M059J (cell line): ENCODE measurements around the gene TAS1R3. TPM values are rescaled to one million over a fixed set of nuclear protein-coding genes. Genes with fewer than 3 reads are reported as not detected.
"Not testable (repeated sequence)": the region's sequence is repeated elsewhere in the genome, so short reads cannot be mapped to it uniquely, and the experiment has no call there.

ENCODE experiments used
- DNase-seq: peaks from one replicate; pipeline ENCODE4 v3.0.0-alpha.2; 2012; ENCODE audit warnings: low read depth
- total RNA-seq: library from RNA; depleted of rRNA; stranded (reverse); fragments of >200 nt; shearing (Covaris generic); gene quantifications from 2 replicates; pipeline ENCODE4 v1.2.3, GENCODE V29; 2014

Gene TAS1R3
- total RNA-seq, 1 experiment from 2014 or later, result not detected

DNA sequence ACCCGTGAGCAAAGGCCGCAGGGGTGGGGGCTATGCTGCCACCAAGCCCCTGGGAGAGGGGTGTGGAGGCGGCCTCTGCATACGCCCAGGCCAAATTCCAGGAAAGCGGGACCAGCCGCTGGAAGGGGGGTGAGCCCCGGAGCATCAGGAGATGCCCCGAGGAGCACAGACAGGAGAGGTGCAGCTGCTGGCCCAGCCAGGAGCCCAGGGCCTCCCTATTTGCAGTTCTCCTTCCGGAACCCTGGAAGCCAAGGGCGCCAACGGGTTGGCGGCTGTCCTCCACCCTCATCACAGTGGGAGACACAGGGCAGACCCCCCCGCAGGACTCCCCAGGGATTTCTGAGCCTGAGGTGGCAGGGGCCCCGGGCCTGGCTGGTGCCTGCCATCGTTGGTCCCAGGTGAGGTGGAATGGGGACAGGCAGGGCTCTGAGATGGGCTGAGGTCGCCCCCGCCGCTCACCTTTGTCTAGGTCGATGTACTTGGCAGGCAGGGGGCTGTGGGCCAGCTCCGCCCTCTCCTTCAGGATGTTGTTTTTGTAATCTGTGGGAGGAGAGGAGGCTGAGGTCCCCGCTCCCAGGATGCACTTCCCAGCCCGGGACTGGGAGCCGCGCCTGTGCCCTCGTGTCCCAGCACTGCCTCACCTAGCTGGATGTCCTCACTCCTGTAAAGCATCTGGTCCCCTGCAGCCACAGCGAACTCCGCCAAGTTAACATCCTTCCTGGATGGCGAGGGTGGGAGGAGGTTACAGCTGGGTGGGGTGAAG lies 22.5 kb downstream of the TAS1R3 start:
- DNase-seq, result peak; percentile 18

GRCh38 chr1:1354271-1355247 lies 23.5 kb downstream of the TAS1R3 start:
- no peak for DNase-seq

DNA sequence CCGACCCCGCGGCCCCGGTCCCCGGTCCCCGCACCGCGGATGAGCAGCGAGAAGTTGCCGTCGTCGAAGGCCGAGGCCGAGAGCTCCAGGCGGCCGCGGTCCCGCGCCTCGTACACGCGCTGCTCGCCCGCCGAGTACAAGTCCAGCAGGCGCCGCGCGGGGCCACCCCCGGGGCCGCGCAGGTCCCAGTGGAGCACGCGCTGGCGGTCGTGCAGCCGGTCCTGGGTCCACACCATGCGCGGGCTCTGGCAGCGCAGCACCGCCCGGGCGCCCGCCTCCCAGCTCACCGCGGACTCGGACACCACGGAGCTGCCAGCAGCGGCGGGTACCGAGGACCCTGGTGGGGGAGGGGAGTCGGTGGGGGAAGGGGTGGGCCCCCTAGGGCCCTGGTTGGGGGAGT lies 24.3 kb downstream of the TAS1R3 start:
- DNase-seq, result peak; percentile 25

- no peak for DNase-seq
These were observed 25.2 kb downstream of the TAS1R3 start for GRCh38 chr1:1356166-1356795.

GRCh38 chr1:1356796-1357401 lies 25.8 kb downstream of the TAS1R3 start:
- DNase-seq, result peak; percentile 22

DNA sequence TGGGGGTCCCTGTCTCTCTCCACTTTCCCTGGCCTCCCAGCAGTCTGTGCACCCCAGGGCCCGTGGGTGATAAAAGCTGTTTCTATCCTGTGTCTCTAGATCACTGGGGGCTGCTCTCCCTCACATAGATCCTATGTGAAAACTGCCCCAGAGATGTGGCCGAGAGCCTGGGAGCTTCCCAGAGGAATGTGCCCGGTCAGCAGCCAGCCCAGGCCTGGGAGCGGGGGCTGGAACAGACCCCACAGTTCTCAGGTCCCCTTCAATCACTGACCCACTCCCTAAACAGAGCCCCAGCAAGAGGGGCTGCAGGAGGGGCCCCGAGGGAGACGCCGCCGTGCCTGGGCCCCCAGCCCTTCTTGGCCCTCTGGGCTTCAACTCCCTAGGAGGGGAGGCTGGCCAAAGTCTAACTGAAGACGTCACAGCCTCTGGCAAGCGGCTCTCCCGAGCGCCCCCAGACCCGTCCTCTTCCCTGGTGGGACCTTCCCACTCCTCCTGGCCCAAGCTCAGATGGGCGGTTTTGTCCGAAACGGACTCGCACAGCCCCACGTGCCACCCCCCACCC lies 26.9 kb downstream of the TAS1R3 start:
- no peak for DNase-seq

GRCh38 chr1:1358433-1359271 lies 27.6 kb downstream of the TAS1R3 start, which contains the start of gene MXRA8:
Gene MXRA8 (minus strand): TSS chr1:1358555. CDS start chr1:1358504, 51 bp downstream.
- DNase-seq, result no peak

- DNase-seq, result peak; percentile 49
These were observed 28.2 kb downstream of the TAS1R3 start for GRCh38 chr1:1359308-1359663.

- no peak for DNase-seq
These were observed 28.8 kb downstream of the TAS1R3 start for GRCh38 chr1:1359664-1360468.

DNA sequence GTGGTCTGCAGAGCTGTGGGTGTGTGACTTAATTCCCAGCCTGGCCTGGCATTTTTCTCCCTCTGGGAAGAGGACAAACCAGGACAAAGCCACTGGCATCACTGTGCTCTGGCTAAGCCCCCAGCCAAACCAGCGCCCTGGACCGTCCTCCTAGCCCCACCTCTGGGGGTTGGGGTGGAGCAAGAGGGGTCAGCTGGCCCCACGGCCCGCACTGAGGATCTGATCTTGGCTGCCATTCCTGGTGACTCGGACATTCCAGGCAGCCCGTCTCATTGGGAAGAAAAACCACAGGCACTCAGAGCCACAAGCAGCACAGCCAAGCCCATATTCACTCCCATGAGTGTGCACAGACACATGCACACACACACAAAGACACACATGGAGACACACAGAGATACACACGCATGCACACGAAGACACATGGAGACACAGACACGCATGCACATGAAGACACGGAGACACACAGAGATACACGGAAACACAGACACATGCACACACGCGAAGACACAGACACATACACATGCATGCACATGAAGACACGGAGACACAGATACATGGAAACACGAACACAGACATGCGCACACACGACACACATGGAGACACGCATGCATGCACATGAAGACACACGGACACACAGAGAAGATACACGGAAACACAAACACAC lies 29.6 kb downstream of the TAS1R3 start:
- peak; percentile 95 for DNase-seq

- no peak for DNase-seq
These were observed 30.3 kb downstream of the TAS1R3 start for GRCh38 chr1:1361233-1361981.

DNA sequence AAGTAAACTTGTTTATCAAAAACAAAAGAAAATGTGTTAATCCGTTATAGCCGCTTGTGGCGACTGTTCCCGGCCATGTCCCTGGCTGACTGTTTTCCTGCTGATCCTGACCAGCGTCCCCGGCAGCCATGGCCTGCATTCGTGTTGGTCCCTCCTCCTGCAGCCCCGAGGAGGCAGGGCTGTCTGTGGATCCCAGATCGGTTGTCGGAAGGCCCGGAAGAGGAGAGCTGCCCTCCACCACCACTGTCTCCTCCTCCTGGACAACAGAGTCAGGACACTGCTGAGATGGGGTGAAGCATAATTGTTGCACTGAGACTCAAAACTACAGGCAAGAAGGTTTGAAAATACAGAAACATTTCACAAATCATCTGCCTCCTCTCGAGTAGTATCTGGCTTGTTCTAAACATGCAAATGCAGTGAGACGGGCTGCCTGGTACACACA lies 30.9 kb downstream of the TAS1R3 start:
- no peak for DNase-seq

DNA sequence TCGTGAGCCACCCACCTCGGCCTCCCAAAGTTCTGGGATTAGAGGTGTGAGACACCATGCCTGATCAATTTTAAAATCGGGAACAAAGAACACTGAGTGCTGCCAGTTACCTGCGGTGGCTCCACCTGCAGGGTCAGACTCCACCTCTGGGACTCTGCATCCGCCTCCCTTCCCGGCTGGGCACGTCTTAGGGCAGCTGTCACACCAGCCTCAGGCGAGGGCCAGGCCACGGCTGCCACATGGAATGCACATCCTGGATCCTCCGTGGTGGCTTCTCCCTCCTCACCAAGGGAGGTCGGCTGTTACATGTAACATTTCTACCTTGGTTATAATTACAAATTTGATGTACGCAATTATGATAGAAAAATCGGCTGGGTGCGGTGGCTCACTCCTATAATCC lies 33.2 kb downstream of the TAS1R3 start:
- peak; percentile 19 for DNase-seq

DNA sequence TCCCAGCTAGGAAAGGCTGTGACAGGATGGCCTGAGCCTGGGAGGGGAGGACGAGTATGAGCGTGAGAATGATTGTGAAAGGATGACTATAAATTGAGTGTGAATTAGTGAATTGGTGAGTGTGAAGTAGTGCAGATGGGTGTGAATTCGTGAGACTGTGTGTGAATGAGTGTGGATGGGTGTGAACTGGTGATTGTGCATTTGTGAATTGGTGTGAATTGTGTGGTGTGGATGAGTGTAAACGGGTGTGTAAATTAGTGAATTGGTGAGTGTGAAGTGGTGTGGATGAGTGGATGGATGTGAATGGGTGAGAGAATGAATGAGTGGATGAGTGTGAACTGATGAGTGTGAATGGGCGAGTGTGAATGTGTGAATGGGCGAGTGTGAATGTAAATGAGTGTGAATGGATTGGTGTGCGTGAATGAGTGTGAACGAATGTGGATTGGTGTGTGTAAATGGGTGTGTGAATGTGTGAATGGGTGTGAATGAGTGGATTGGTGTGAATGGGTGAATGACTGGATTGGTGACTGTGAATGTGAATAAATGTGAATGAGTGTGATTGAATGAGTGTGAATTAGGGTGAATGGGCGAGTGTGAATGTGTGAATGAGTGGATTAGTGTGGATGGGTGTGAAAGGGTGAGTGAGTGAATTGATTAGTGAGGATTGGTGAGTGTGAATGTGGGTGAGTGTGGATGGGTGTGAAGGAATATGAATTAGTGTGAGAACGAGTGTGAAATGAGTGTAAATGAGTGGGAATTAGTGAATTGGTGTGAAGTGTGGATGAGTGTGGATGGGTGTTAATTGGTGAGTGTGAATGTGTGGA lies 35.0 kb downstream of the TAS1R3 start:
- DNase-seq, result no peak

GRCh38 chr1:1366699-1367066 lies 35.6 kb downstream of the TAS1R3 start:
- DNase-seq, result no peak

DNA sequence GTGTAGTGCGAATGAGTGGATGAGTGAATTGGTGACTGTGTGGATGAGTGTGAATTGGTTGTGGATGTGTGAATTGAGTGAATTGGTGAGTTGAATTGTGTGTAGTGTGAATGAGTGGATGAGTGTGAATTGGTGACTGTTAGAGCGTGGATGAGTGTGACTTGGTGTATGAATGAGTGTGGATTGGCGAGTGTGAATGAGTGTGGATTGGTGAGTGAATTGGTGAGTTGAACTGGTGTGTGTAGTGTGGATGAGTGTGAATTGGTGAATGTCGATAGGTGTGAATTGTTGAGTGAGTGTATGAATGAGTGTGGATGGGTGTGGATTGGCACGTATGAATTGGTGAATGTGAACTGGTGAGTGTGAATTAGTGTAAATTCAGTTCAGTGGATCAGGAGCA lies 36.2 kb downstream of the TAS1R3 start:
- no peak for DNase-seq

- DNase-seq, result not testable (repeated sequence)
These were observed 39.0 kb downstream of the TAS1R3 start for GRCh38 chr1:1370094-1370493.
